Gastroesophageal sphincter (tissue), 3 donors: ENCODE measurements around the gene MAGEA9B.
"Not testable (repeated sequence)": the region's sequence is repeated elsewhere in the genome, so short reads cannot be mapped to it uniquely, and the experiment has no call there.

Source experiments
- CTCF ChIP-seq, 4 experiments: fragments of 200-600 bp in 2 of 4; fragments of 450-650 bp in 2 of 4; sonication (generic) in 1 of 4; IDR thresholded peaks; one replicate each; pipeline ENCODE4 v1.5.1; 2017 to 2019; ENCODE audit warnings: antibody characterized with exemption in 4 of 4, mild to moderate bottlenecking in 2 of 4, moderate library complexity in 2 of 4
- EP300 ChIP-seq: sonication (generic); formaldehyde crosslinking; IDR thresholded peaks from one replicate; pipeline ENCODE4 v1.6.1; 2017; ENCODE audit warnings: antibody characterized with exemption, mild to moderate bottlenecking
- POLR2A ChIP-seq, 2 donors: fragments of 450-650 bp; IDR thresholded peaks; one replicate each; pipeline ENCODE4 v1.6.1; 2017; ENCODE audit warnings: antibody characterized with exemption in 2 of 2, mild to moderate bottlenecking in 2 of 2, moderate library complexity in 1 of 2
- POLR2AphosphoS5 ChIP-seq: sonication (generic); formaldehyde crosslinking; IDR thresholded peaks from one replicate; pipeline ENCODE4 v1.6.1; 2017; ENCODE audit warnings: antibody characterized with exemption

- TF ChIP-seq CTCF (IDR thresholded peaks at IDR 0.05); POLR2AphosphoS5; EP300; POLR2A (IDR thresholded peaks at IDR 0.05): not testable (repeated sequence)
Observed at GRCh38 chrX:149619662-149620061, 32.4 kb upstream of the MAGEA9B start.
